ENCODE measurements around the gene GPR83. TPM values are rescaled to one million over a fixed set of nuclear protein-coding genes. Genes with fewer than 3 reads are reported as not detected.

The GPR83 gene
- total and polyA plus RNA-seq, 10 of the 15 experiments (the other 5 are each of a cell fraction or from before 2014, with no cell fraction given), result 0.03 to 0.19 (median 0.05) TPM; not detected in 7

GRCh38 chr11:94424011-94424410 is 22.8 kb upstream of the GPR83 start:
- Histone ChIP-seq H3K27ac (ENCODE audit: control insufficient read depth, insufficient read depth) (no peak overlapping the region), H3K4me1 (ENCODE audit: control insufficient read depth, insufficient read depth, low read length) (no peaks in the 10 kb centered on the region), H4K20me1 (ENCODE audit: control insufficient read depth, insufficient read depth) (no peaks in the 10 kb centered on the region), H3K9ac (ENCODE audit: control insufficient read depth, insufficient read depth, low read length) (no peak overlapping the region), H3K79me2 (ENCODE audit: control insufficient read depth, insufficient read depth, low read length) (no peaks in the 10 kb centered on the region), H3K4me2 (ENCODE audit: control insufficient read depth, insufficient read depth) (no peak overlapping the region), H3K36me3 (ENCODE audit: control insufficient read depth in 2 of 2, insufficient read depth in 2 of 2, low read length in 1 of 2) (peaks cover 7 to 10% of the 10 kb centered on the region in 2 experiments), H3K9me3 (replicated peaks; ENCODE audit: control insufficient read depth, insufficient read depth, low read length) (no peaks in the 10 kb centered on the region; the same call in 2 of the 3 replicates), H3K27me3 (replicated peaks in 1 of 2; ENCODE audit: control insufficient read depth in 2 of 2, insufficient read depth in 2 of 2, low read length in 1 of 2) (no peaks in the 10 kb centered on the region), H3K4me3 (no peak overlapping the region), H2AFZ (ENCODE audit: control insufficient read depth, low read depth, low read length) (no peak overlapping the region)
- ChIA-PET SMC1A (ENCODE audit: uncharacterized antibody, unreplicated experiment) (interaction anchor here (1.3 kb wide), 1 partner anchor 13 kb away, joined by 3 read pairs; no protein-coding TSS in a partner anchor), RAD21 (ENCODE audit: unreplicated experiment) (no interaction called here), CTCF (interaction anchor here (1.5 kb wide), 1 partner anchor 18 kb away, joined by 3 read pairs; no protein-coding TSS in a partner anchor), POLR2A (no interaction called here)
- FAIRE-seq (no peak), DNase-seq (ENCODE audit: low read depth, low spot score) (no peak), ATAC-seq (no peak)
- TF ChIP-seq ATF2 (IDR thresholded peaks at IDR 0.05; ENCODE audit: low read length), result no peak
- no peak for TF ChIP-seq HSF1 (IDR thresholded peaks at IDR 0.05; ENCODE audit: low read depth, low read length)
- no peak for TF ChIP-seq SRF (IDR thresholded peaks at IDR 0.05; ENCODE audit: low read depth in 2 of 2, low read length in 2 of 2)
- TF ChIP-seq RBBP5 (conservative IDR thresholded peaks at IDR 0.05), result no peak
- TF ChIP-seq TARDBP (IDR thresholded peaks at IDR 0.05; ENCODE audit: borderline replicate concordance), result no peak
- no peak for TF ChIP-seq CBFB (IDR thresholded peaks at IDR 0.05; ENCODE audit: low read depth)
- TF ChIP-seq RAD21 (IDR thresholded peaks at IDR 0.05; ENCODE audit: insufficient read depth, low read depth, low read length), result no peak
- no peak for TF ChIP-seq TCF3 (IDR thresholded peaks at IDR 0.05; ENCODE audit: borderline replicate concordance, insufficient read depth, low read depth, low read length)
- no peak for TF ChIP-seq CREM (IDR thresholded peaks at IDR 0.05; ENCODE audit: low read depth)
- no peak for TF ChIP-seq ZNF274 (IDR thresholded peaks at IDR 0.05; ENCODE audit: insufficient read depth, insufficient read length)
- TF ChIP-seq SPI1 (IDR thresholded peaks at IDR 0.05; ENCODE audit: borderline replicate concordance, insufficient read depth, low read depth, low read length), result no peak
- TF ChIP-seq STAT1 (conservative IDR thresholded peaks at IDR 0.05), result no peak
- no peak for TF ChIP-seq ZZZ3 (IDR thresholded peaks at IDR 0.05; ENCODE audit: control insufficient read depth, insufficient read length, low read depth)
- TF ChIP-seq SUZ12 (IDR thresholded peaks at IDR 0.05; ENCODE audit: unreplicated experiment), result no peak
- TF ChIP-seq NFYB (IDR thresholded peaks at IDR 0.05; ENCODE audit: insufficient read depth, low read depth, low read length), result no peak
- TF ChIP-seq NKRF (conservative IDR thresholded peaks at IDR 0.05), result no peak
- TF ChIP-seq RFX5 (IDR thresholded peaks at IDR 0.05; ENCODE audit: low read depth, low read length), result no peak
- WGBS (ENCODE audit: insufficient coverage, insufficient replicate concordance, low lambda C conversion rate, missing lambda C conversion rate), result 90% methylated on average over 2 of the region's 2 CpGs
- in situ Hi-C loops (cut with MboI) (no loop called here), intact Hi-C loops (cut with micrococcal nuclease; ENCODE audit: unreplicated experiment) (no loop called here)
- no TSS peak for BruUV-seq (replicated peaks)
